Measurements from ENCODE around the gene ALG5. TPM values are rescaled to one million over a fixed set of nuclear protein-coding genes. Genes with fewer than 3 reads are reported as not detected.

ALG5 gene
- total and polyA plus RNA-seq, 2 donors, result 39.0 to 43.4 TPM

DNA sequence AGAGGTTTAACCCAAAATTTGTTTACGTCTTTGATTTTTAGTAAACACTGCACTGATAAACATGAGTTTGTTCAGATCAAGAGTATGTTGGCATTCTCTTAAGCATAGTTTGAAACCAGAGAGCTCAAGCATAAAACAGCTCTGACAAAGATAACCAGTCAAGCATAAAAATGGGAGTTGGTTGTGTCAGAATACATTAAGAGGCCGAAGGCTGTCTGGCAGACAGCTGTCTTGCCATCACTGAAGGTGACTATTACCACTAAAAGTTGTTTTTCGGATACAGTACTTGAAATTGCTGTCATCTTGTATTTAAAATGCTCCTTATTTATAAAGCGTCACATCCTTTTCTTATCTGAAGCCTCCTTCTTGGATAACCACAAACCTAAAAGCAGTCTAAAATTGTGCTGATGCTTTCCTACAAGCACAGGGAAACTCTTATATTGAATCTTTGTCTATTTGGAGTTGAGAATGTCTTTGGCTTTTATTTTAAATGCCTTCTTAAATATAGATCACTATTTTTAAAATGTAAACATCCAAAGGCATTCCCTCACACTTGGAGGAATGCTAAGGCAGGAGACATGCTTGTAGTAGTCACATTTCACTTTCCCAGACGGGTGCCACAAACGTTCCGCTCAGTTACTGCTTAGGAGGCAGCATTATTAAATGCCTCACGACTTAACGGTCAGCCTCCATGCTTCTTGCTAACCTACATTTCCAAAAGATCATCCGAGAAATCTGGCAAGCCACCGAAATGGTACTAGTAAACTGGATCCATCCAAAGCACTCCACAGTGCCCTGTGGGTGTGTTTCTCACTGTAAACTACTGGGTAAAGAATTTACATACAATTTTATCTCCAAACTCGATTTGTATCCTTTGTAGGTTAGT is 80.7 kb downstream of the ALG5 start:
- WGBS, result 20% methylated on average over 12 of the region's 12 CpGs
- no peaks in the 10 kb centered on the region for H3K4me1 ChIP-seq (ENCODE audit: insufficient read depth)
- no peak for DNase-seq (ENCODE audit: extremely low spot score)

GRCh38 chr13:36917311-36917710 is 81.8 kb downstream of the ALG5 start:
- H3K4me3 ChIP-seq (ENCODE audit: low read depth, low read length), result no peak overlapping the region
- no peak overlapping the region for H3K27ac ChIP-seq (ENCODE audit: low read depth)
- H3K36me3 ChIP-seq (ENCODE audit: insufficient read depth), result no peaks in the 10 kb centered on the region
- DNase-seq (ENCODE audit: extremely low spot score), result no peak
- no peaks in the 10 kb centered on the region for H3K4me1 ChIP-seq (ENCODE audit: insufficient read depth)
- WGBS, result 39% methylated on average over 3 of the region's 3 CpGs

More for the DNA sequence above, 80.7 kb downstream of the ALG5 start:
- H3K36me3 ChIP-seq (ENCODE audit: insufficient read depth), result no peaks in the 10 kb centered on the region
- peak overlapping the region; percentile 91 for H3K4me3 ChIP-seq (ENCODE audit: low read depth, low read length)
- H3K27ac ChIP-seq (ENCODE audit: low read depth), result peak overlapping the region; percentile 58

GRCh38 chr13:36915896-36916640 is 83.1 kb downstream of the ALG5 start:
- no peak overlapping the region for H3K4me3 ChIP-seq (ENCODE audit: low read depth, low read length)
- no peak overlapping the region for H3K27ac ChIP-seq (ENCODE audit: low read depth)
- H3K4me1 ChIP-seq (ENCODE audit: insufficient read depth), result no peaks in the 10 kb centered on the region
- 92% methylated on average over 6 of the region's 6 CpGs for WGBS
- DNase-seq (ENCODE audit: extremely low spot score), result no peak
- no peaks in the 10 kb centered on the region for H3K36me3 ChIP-seq (ENCODE audit: insufficient read depth)

DNA sequence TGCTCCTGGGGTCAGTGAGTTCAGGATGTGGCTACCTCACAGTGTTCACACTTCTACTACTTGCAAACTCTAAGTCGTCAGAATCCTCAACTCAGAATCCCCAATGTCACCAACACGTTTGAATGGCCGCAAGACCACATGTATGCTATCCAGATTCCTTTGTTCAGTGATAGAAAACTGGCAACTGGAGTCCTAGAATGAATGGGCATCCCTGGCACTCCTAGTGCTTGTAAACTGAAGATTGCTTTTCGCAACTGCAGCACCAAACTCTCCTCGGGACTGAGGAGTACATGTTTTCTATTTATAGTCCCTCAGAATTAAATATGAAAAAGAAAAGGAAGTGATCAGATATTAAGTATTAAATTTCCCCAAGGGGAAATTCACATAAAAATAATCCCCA is 84.0 kb downstream of the ALG5 start:
- no peaks in the 10 kb centered on the region for H3K36me3 ChIP-seq (ENCODE audit: insufficient read depth)
- no peaks in the 10 kb centered on the region for H3K4me1 ChIP-seq (ENCODE audit: insufficient read depth)
- H3K27ac ChIP-seq (ENCODE audit: low read depth), result no peak overlapping the region
- no peak overlapping the region for H3K4me3 ChIP-seq (ENCODE audit: low read depth, low read length)
- 62% methylated on average over 5 of the region's 5 CpGs for WGBS
- no peak for DNase-seq (ENCODE audit: extremely low spot score)

DNA sequence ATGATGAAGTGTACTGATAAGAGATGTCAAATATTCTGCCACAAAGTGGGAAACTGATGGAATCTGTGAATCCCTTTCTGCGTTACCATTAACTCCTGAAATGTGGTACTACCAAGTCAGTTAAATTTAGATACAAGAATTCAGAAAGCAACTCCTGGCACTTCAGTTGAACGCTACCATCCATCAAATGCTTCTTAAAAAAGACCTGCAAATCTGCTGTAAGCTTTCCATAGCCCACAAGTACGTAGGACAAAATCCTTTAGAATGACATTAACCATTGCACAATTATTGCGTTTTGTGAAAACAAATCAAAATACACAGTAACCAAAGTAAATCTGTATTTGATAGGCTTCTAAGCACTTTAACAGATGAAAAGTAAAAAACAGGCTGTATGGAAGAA is 84.5 kb downstream of the ALG5 start:
- Histone ChIP-seq H3K36me3 (ENCODE audit: insufficient read depth) (no peaks in the 10 kb centered on the region), H3K4me1 (ENCODE audit: insufficient read depth) (no peaks in the 10 kb centered on the region), H3K4me3 (ENCODE audit: low read depth, low read length) (no peak overlapping the region), H3K27ac (ENCODE audit: low read depth) (no peak overlapping the region)
- no peak for DNase-seq (ENCODE audit: extremely low spot score)
- 79% methylated on average over 4 of the region's 4 CpGs for WGBS

DNA sequence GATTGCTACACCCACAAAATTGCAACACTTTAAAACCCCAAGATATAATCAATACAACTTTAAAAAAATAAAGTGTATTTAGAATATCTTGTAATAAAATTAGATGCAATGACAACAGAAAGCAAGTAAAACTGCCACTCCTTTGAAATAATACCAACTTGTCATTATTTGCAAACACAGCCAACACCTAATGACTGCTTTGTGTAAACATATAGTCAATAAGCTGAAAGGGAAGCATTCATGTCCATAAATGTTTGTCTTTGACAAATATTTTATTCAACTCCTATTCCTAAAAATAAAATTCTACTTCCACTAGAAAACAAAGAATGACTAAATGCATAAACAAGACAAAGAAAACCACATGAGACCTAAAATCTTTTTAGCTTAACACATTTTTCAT is 85.7 kb downstream of the ALG5 start:
- no peaks in the 10 kb centered on the region for H3K4me1 ChIP-seq (ENCODE audit: insufficient read depth)

GRCh38 chr13:36912973-36913372 is 86.2 kb downstream of the ALG5 start:
- DNase-seq (ENCODE audit: extremely low spot score), result no peak
- no peak overlapping the region for H3K4me3 ChIP-seq (ENCODE audit: low read depth, low read length)
- WGBS, result 81% methylated on average over 2 of the region's 2 CpGs
- H3K36me3 ChIP-seq (ENCODE audit: insufficient read depth), result no peaks in the 10 kb centered on the region
- no peaks in the 10 kb centered on the region for H3K4me1 ChIP-seq (ENCODE audit: insufficient read depth)
- H3K27ac ChIP-seq (ENCODE audit: low read depth), result no peak overlapping the region

More for the DNA sequence above, 85.7 kb downstream of the ALG5 start:
- no peak for DNase-seq (ENCODE audit: extremely low spot score)
- no peak overlapping the region for H3K27ac ChIP-seq (ENCODE audit: low read depth)
- H3K4me3 ChIP-seq (ENCODE audit: low read depth, low read length), result no peak overlapping the region
- H3K36me3 ChIP-seq (ENCODE audit: insufficient read depth), result no peaks in the 10 kb centered on the region

DNA sequence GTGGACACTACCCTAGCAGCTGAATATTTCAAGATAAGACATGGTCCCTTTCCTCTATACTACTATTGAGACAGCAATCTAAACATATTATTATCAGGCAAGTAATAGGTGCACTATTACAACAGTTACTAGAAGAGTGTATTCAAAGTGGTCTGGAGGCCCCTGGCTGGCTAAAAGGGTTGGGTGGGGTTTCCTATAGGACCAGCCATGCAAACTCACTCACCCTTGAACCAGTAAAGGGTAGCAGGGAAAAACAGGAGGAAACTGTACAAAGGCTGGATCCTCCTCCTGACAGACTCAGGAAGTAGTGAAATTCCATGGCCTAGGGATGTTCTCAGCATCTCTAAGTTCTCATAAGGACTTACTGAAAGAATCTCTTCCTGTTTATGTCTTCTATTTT is 86.8 kb downstream of the ALG5 start:
- H3K4me1 ChIP-seq (ENCODE audit: insufficient read depth), result no peaks in the 10 kb centered on the region
- no peak overlapping the region for H3K4me3 ChIP-seq (ENCODE audit: low read depth, low read length)
- no peaks in the 10 kb centered on the region for H3K36me3 ChIP-seq (ENCODE audit: insufficient read depth)
- H3K27ac ChIP-seq (ENCODE audit: low read depth), result no peak overlapping the region
- DNase-seq (ENCODE audit: extremely low spot score), result no peak

DNA sequence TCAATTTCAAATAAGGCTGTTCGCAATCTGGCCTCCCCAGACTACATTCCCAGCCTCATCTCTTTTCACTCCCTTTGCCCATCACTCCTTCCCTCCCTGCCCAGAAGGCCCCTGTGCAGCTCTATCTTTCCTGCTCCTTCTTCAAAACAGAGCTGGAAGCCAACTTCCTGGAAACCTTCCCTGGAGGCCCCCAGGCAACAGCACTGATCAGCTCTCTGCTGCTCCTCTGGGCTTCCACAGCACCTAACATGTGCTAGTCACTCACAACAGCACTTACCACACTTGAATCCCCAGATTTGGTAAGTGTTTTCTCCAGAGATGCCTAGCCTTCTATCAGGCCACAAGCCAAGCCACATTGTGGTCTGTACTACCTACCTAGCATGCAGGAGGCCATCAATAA is 88.6 kb downstream of the ALG5 start:
- H3K4me1 ChIP-seq (ENCODE audit: insufficient read depth), result no peaks in the 10 kb centered on the region
- H3K27ac ChIP-seq (ENCODE audit: low read depth), result no peak overlapping the region
- H3K4me3 ChIP-seq (ENCODE audit: low read depth, low read length), result no peak overlapping the region
- DNase-seq (ENCODE audit: extremely low spot score), result no peak
- WGBS, result 100% methylated on average over 1 of the region's 1 CpG
- no peaks in the 10 kb centered on the region for H3K36me3 ChIP-seq (ENCODE audit: insufficient read depth)

GRCh38 chr13:36907821-36908220 is 91.3 kb downstream of the ALG5 start:
- no peaks in the 10 kb centered on the region for H3K4me1 ChIP-seq (ENCODE audit: insufficient read depth)
- H3K36me3 ChIP-seq (ENCODE audit: insufficient read depth), result peaks cover 2% of the 10 kb centered on the region
- DNase-seq (ENCODE audit: extremely low spot score), result no peak
- H3K4me3 ChIP-seq (ENCODE audit: low read depth, low read length), result no peak overlapping the region
- no peak overlapping the region for H3K27ac ChIP-seq (ENCODE audit: low read depth)
- 90% methylated on average over 2 of the region's 2 CpGs for WGBS

GRCh38 chr13:36907266-36907665 is 91.9 kb downstream of the ALG5 start:
- no peak for DNase-seq (ENCODE audit: extremely low spot score)
- Histone ChIP-seq H3K36me3 (ENCODE audit: insufficient read depth) (peaks cover 2% of the 10 kb centered on the region), H3K4me3 (ENCODE audit: low read depth, low read length) (no peak overlapping the region), H3K27ac (ENCODE audit: low read depth) (no peak overlapping the region), H3K4me1 (ENCODE audit: insufficient read depth) (no peaks in the 10 kb centered on the region)
- WGBS, result 96% methylated on average over 4 of the region's 4 CpGs

DNA sequence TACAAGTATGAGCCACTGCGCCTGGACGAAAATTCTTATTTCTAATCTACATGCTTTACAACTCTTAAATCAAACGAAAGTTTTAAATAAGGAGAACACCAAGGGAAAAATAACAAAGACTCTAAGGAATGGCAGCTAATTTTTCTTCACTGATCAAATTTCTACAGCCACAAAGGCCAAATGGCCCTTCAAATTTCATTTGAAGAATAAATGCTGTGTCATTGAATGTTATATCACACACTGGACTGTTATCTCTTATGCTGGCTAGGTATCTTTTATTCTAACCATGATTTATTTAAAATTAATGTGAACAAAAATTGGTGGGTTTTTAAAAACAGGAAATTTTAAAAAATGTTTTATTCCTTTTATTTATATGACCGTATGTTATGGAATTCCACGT is 93.2 kb downstream of the ALG5 start:
- Histone ChIP-seq H3K27ac (ENCODE audit: low read depth) (no peak overlapping the region), H3K4me1 (ENCODE audit: insufficient read depth) (no peaks in the 10 kb centered on the region), H3K4me3 (ENCODE audit: low read depth, low read length) (no peak overlapping the region), H3K36me3 (ENCODE audit: insufficient read depth) (peaks cover 2% of the 10 kb centered on the region)
- no peak for DNase-seq (ENCODE audit: extremely low spot score)
- WGBS, result 93% methylated on average over 5 of the region's 5 CpGs

- Histone ChIP-seq H3K4me1 (ENCODE audit: insufficient read depth) (no peaks in the 10 kb centered on the region), H3K27ac (ENCODE audit: low read depth) (no peak overlapping the region), H3K4me3 (ENCODE audit: low read depth, low read length) (no peak overlapping the region), H3K36me3 (ENCODE audit: insufficient read depth) (peaks cover 2% of the 10 kb centered on the region)
- no peak for DNase-seq (ENCODE audit: extremely low spot score)
- 83% methylated on average over 8 of the region's 8 CpGs for WGBS
Measured at GRCh38 chr13:36903925-36904595, 95.1 kb downstream of the ALG5 start.
